ENCODE results near the gene PDE4B. TPM values are rescaled to one million over a fixed set of nuclear protein-coding genes. Genes with fewer than 3 reads are reported as not detected.

PDE4B gene
- total and polyA plus RNA-seq, 2 donors from 2014 or later: 2.0 to 8.7 TPM

GRCh38 chr1:66244429-66244828 lies 451.7 kb downstream of the PDE4B start:
- FAIRE-seq (no peak), DNase-seq (no peak)
- intact Hi-C loops (cut with DNase I): loop anchor here (5.0 kb wide), 1 partner anchor 282 kb away; no protein-coding TSS in a partner anchor
- no peaks in the 10 kb centered on the region for H3K27me3 ChIP-seq (ENCODE audit: control insufficient read depth, insufficient read depth, low read length)
- no peak for TF ChIP-seq CTCF (IDR thresholded peaks at IDR 0.05; ENCODE audit: borderline replicate concordance, extremely low read depth, insufficient read depth)
- no peaks in the 10 kb centered on the region for H3K36me3 ChIP-seq (ENCODE audit: control insufficient read depth in 2 of 3, insufficient read depth in 3 of 3, low read length in 3 of 3)
- no peaks in the 10 kb centered on the region for H3K4me1 ChIP-seq (ENCODE audit: control insufficient read depth in 2 of 3, insufficient read depth in 2 of 3, low read depth in 1 of 3, low read length in 3 of 3)
- H3K4me3 ChIP-seq (ENCODE audit: low read length in 3 of 3): no peak overlapping the region
- H3K9me3 ChIP-seq (ENCODE audit: control insufficient read depth in 2 of 3, insufficient read depth in 1 of 3, low read length in 3 of 3): no peaks in the 10 kb centered on the region
- H3K9ac ChIP-seq (ENCODE audit: low read length in 3 of 3): no peak overlapping the region
- no peak overlapping the region for H3K27ac ChIP-seq (ENCODE audit: low read depth in 2 of 2, low read length in 2 of 2)

GRCh38 chr1:66245691-66246090 lies 453.0 kb downstream of the PDE4B start:
- intact Hi-C loops (cut with DNase I): no loop called here
- H3K27me3 ChIP-seq (ENCODE audit: control insufficient read depth, insufficient read depth, low read length): no peaks in the 10 kb centered on the region
- H3K9me3 ChIP-seq (ENCODE audit: control insufficient read depth in 2 of 3, insufficient read depth in 1 of 3, low read length in 3 of 3): no peaks in the 10 kb centered on the region
- H3K4me3 ChIP-seq (ENCODE audit: low read length in 3 of 3): no peak overlapping the region
- DNase-seq (no peak), FAIRE-seq (no peak)
- H3K27ac ChIP-seq (ENCODE audit: low read depth in 2 of 2, low read length in 2 of 2): no peak overlapping the region
- no peak for TF ChIP-seq CTCF (IDR thresholded peaks at IDR 0.05; ENCODE audit: borderline replicate concordance, extremely low read depth, insufficient read depth)
- no peaks in the 10 kb centered on the region for H3K36me3 ChIP-seq (ENCODE audit: control insufficient read depth in 2 of 3, insufficient read depth in 3 of 3, low read length in 3 of 3)
- no peaks in the 10 kb centered on the region for H3K4me1 ChIP-seq (ENCODE audit: control insufficient read depth in 2 of 3, insufficient read depth in 2 of 3, low read depth in 1 of 3, low read length in 3 of 3)
- no peak overlapping the region for H3K9ac ChIP-seq (ENCODE audit: low read length in 3 of 3)

- no peak for DNase-seq
- Histone ChIP-seq H3K27ac (ENCODE audit: low read depth in 2 of 2, low read length in 2 of 2) (no peak overlapping the region), H3K36me3 (ENCODE audit: control insufficient read depth in 2 of 3, insufficient read depth in 3 of 3, low read length in 3 of 3) (no peaks in the 10 kb centered on the region), H3K9me3 (ENCODE audit: control insufficient read depth in 2 of 3, insufficient read depth in 1 of 3, low read length in 3 of 3) (no peaks in the 10 kb centered on the region), H3K9ac (ENCODE audit: low read length in 3 of 3) (no peak overlapping the region), H3K4me1 (ENCODE audit: control insufficient read depth in 2 of 3, insufficient read depth in 2 of 3, low read depth in 1 of 3, low read length in 3 of 3) (no peaks in the 10 kb centered on the region), H3K4me3 (ENCODE audit: low read length in 3 of 3) (no peak overlapping the region), H3K27me3 (ENCODE audit: control insufficient read depth, insufficient read depth, low read length) (no peaks in the 10 kb centered on the region)
- no peak for FAIRE-seq
- TF ChIP-seq CTCF (IDR thresholded peaks at IDR 0.05; ENCODE audit: borderline replicate concordance, extremely low read depth, insufficient read depth): no peak
- intact Hi-C loops (cut with DNase I): no loop called here
Measured at GRCh38 chr1:66246351-66247269, 453.9 kb downstream of the PDE4B start.

Data from kidney (tissue), 14 donors.